CD14-positive monocyte (primary cell): ENCODE data around the gene CCT4. TPM values are rescaled to one million over a fixed set of nuclear protein-coding genes. Genes with fewer than 3 reads are reported as not detected.
"Not testable (repeated sequence)": the region's sequence is repeated elsewhere in the genome, so short reads cannot be mapped to it uniquely, and the experiment has no call there.

Experiments used
- DNase-seq, 3 donors: peaks; one replicate each; pipeline ENCODE4 v3.0.0-alpha.2; 2011 to 2022
- H2AFZ ChIP-seq: 2 replicates; pipeline ENCODE4 v1.6.0; 2012; ENCODE audit warnings: mild to moderate bottlenecking, low read depth, low read length, inconsistent platforms; ENCODE audit not compliant: insufficient read depth, poor library complexity, severe bottlenecking
- H3K27ac ChIP-seq, 2 donors: 1 replicate in 1 of 2; 2 replicates in 1 of 2; pipeline ENCODE4 v1.5.1; 2012 to 2013; ENCODE audit warnings: low read length in 2 of 2, control low read depth in 1 of 2, inconsistent platforms in 1 of 2, low read depth in 1 of 2, mild to moderate bottlenecking in 1 of 2
- H3K27me3 ChIP-seq, 2 donors: one replicate each; pipeline versions ENCODE4 v1.6.0 to v1.6.1; 2011 to 2013; ENCODE audit warnings: low read length in 2 of 2; ENCODE audit not compliant: control insufficient read depth in 2 of 2, insufficient read depth in 2 of 2
- H3K36me3 ChIP-seq, 2 donors: replicated peaks in 1 of 2; 1 replicate in 1 of 2; 2 replicates in 1 of 2; pipeline versions ENCODE4 v1.5.1 to v1.6.1; 2012 to 2013; ENCODE audit warnings: low read length in 2 of 2, control low read depth in 1 of 2, inconsistent platforms in 1 of 2, mild to moderate bottlenecking in 1 of 2; ENCODE audit not compliant: insufficient read depth in 2 of 2, control insufficient read depth in 1 of 2
- H3K4me1 ChIP-seq, 2 donors: 1 replicate in 1 of 2; 2 replicates in 1 of 2; pipeline versions ENCODE4 v1.5.1 to v1.6.1; 2012 to 2013; ENCODE audit warnings: low read length in 2 of 2, control low read depth in 1 of 2, inconsistent platforms in 1 of 2, mild to moderate bottlenecking in 1 of 2, moderate library complexity in 1 of 2; ENCODE audit not compliant: insufficient read depth in 2 of 2, control insufficient read depth in 1 of 2
- H3K4me2 ChIP-seq: replicated peaks from 2 replicates; pipeline ENCODE3; 2012; ENCODE audit warnings: low read length, moderate library complexity, mild to moderate bottlenecking; ENCODE audit not compliant: poor library complexity, severe bottlenecking; ENCODE audit errors: extremely low read depth
- H3K4me3 ChIP-seq, 3 experiments: fragments of 200-600 bp in 1 of 3; sonication (generic) in 1 of 3; replicated peaks in 1 of 3; 1 replicate in 2 of 3; 2 replicates in 1 of 3; pipeline ENCODE4 v1.5.1; 2011 to 2013; ENCODE audit warnings: low read length in 3 of 3, mild to moderate bottlenecking in 3 of 3, control low read depth in 2 of 3, low read depth in 2 of 3, inconsistent platforms in 1 of 3, moderate library complexity in 1 of 3
- H3K79me2 ChIP-seq: 2 replicates; pipeline ENCODE4 v1.6.0; 2012; ENCODE audit warnings: mild to moderate bottlenecking, control low read depth, inconsistent platforms, low read length, moderate library complexity; ENCODE audit not compliant: insufficient read depth
- H3K9ac ChIP-seq: 2 replicates; pipeline ENCODE4 v1.6.0; 2017; ENCODE audit warnings: low read length, mild to moderate bottlenecking; ENCODE audit not compliant: insufficient read depth, poor library complexity, severe bottlenecking
- H3K9me3 ChIP-seq, 2 donors: replicated peaks in 1 of 2; 1 replicate in 1 of 2; 2 replicates in 1 of 2; pipeline versions ENCODE4 v1.5.1 to v1.6.1; 2012 to 2013; ENCODE audit warnings: low read length in 2 of 2, control low read depth in 1 of 2; ENCODE audit not compliant: control insufficient read depth in 1 of 2, insufficient read depth in 1 of 2
- H4K20me1 ChIP-seq: 2 replicates; pipeline ENCODE4 v1.6.0; 2012; ENCODE audit warnings: mild to moderate bottlenecking, low read length, control low read depth, moderate library complexity; ENCODE audit not compliant: insufficient read depth
- H3K27ac Mint-ChIP-seq, 7 donors: one replicate each; pipeline ENCODE4 v1.8.0; 2020; ENCODE audit warnings: mild to moderate bottlenecking in 7 of 7, mixed read lengths in 7 of 7, moderate library complexity in 6 of 7, inconsistent platforms in 2 of 7
- H3K27me3 Mint-ChIP-seq, 3 donors: one replicate each; pipeline ENCODE4 v1.8.0; 2021 to 2022; ENCODE audit warnings: low read depth in 3 of 3, mild to moderate bottlenecking in 3 of 3, mixed read lengths in 3 of 3, moderate library complexity in 3 of 3, inconsistent platforms in 1 of 3
- H3K36me3 Mint-ChIP-seq, 2 donors: one replicate each; pipeline ENCODE4 v1.8.0; 2020; ENCODE audit warnings: mixed read lengths in 2 of 2, inconsistent platforms in 1 of 2, mild to moderate bottlenecking in 1 of 2
- H3K4me1 Mint-ChIP-seq: one replicate; pipeline ENCODE4 v1.8.0; 2020; ENCODE audit warnings: mild to moderate bottlenecking, mixed read lengths
- H3K4me3 Mint-ChIP-seq, 2 donors: one replicate each; pipeline ENCODE4 v1.8.0; 2020; ENCODE audit warnings: mild to moderate bottlenecking in 2 of 2, mixed read lengths in 2 of 2, moderate library complexity in 1 of 2
- H3K9me3 Mint-ChIP-seq, 7 donors: one replicate each; pipeline ENCODE4 v1.8.0; 2020 to 2022; ENCODE audit warnings: mixed read lengths in 7 of 7, mild to moderate bottlenecking in 6 of 7, moderate library complexity in 6 of 7, inconsistent platforms in 2 of 7
- CTCF ChIP-seq: fragments of 200-600 bp; IDR thresholded peaks from one replicate; pipeline ENCODE4 v1.8.0; 2022; ENCODE audit warnings: antibody characterized with exemption, mild to moderate bottlenecking
- WGBS: methylation state at CpG from one replicate; pipeline ENCODE4 v1.1.5; 2013; ENCODE audit warnings: missing lambda C conversion rate; ENCODE audit not compliant: insufficient coverage; 5-methylcytosine and 5-hydroxymethylcytosine counted together
- intact Hi-C, 2 donors: fragments of 100-400 bp; cut with micrococcal nuclease; formaldehyde crosslinking; loops; one replicate each; pipeline versions ENCODE4 v1.15.0 to v1.15.1; 2023
- polyA plus RNA-seq, 3 donors: library from polyadenylated mRNA; depleted of rRNA in 1 of 3; unstranded in 2 of 3; stranded (reverse) in 1 of 3; fragments of 300-500 nt in 2 of 3; fragments of >200 nt in 1 of 3; fragmentation: Illumina TruSeq in 2 of 3; gene quantifications; 1 replicate in 2 of 3; 2 replicates in 1 of 3; pipeline ENCODE4 v1.2.3, GENCODE V29; 2012 to 2021

CCT4 gene
- polyA plus RNA-seq, 3 donors, result 26.1 to 78.1 (median 73.1) TPM

GRCh38 chr2:61885896-61886603, 2.4 kb downstream of the CCT4 start:
- Histone ChIP-seq H3K79me2 (peaks cover 55% of the 10 kb centered on the region), H3K9ac (peak overlapping the region; percentile 92), H3K9me3 (no peaks in the 10 kb centered on the region), H3K36me3 (peaks cover 37 to 52% of the 10 kb centered on the region in 2 donors), H2AFZ (no peak overlapping the region), H3K27me3 (no peaks in the 10 kb centered on the region), H3K4me2 (no peak overlapping the region), H3K4me3 (no peak overlapping the region), H3K27ac (peak overlapping the region in 1 of 2 donors; percentile 24), H4K20me1 (peaks cover 31% of the 10 kb centered on the region), H3K4me1 (peaks cover 12 to 19% of the 10 kb centered on the region in 2 donors)
- H3K4me3 Mint-ChIP-seq, result no peak overlapping the region
- peaks cover 33 to 50% of the 10 kb centered on the region in 2 donors for H3K36me3 Mint-ChIP-seq
- peaks cover 17% of the 10 kb centered on the region for H3K4me1 Mint-ChIP-seq
- WGBS, result 98% methylated on average over 16 of the region's 18 CpGs
- H3K27me3 Mint-ChIP-seq, result peaks cover 0 to 2% (median 0%) of the 10 kb centered on the region in 3 donors
- peak overlapping the region in 4 of 7 donors; percentile 3 to 51 (median 19) for H3K27ac Mint-ChIP-seq
- TF ChIP-seq CTCF, result no peak
- intact Hi-C loops, result loop anchor here (5.0 to 10.0 kb wide), 3 partner anchors 121 to 821 kb away; partner anchors contain the start of gene EHBP1 (in 1 of the 2)
- H3K9me3 Mint-ChIP-seq, result no peaks in the 10 kb centered on the region
- DNase-seq, result no peak

GRCh38 chr2:61882850-61883249, 5.6 kb downstream of the CCT4 start:
- Mint-ChIP-seq H3K4me1 (peaks cover 15% of the 10 kb centered on the region), H3K4me3 (no peak overlapping the region), H3K27ac (no peak overlapping the region), H3K9me3 (no peaks in the 10 kb centered on the region), H3K27me3 (peaks cover 0 to 2% (median 0%) of the 10 kb centered on the region in 3 donors), H3K36me3 (peaks cover 59 to 79% of the 10 kb centered on the region in 2 donors)
- no peak for DNase-seq
- peaks cover 50% of the 10 kb centered on the region for H3K79me2 ChIP-seq
- no peak overlapping the region for H2AFZ ChIP-seq
- H3K4me3 ChIP-seq, result no peak overlapping the region
- no peaks in the 10 kb centered on the region for H3K27me3 ChIP-seq
- peaks cover 65 to 84% of the 10 kb centered on the region in 2 donors for H3K36me3 ChIP-seq
- H3K27ac ChIP-seq, result no peak overlapping the region
- H4K20me1 ChIP-seq, result peaks cover 34% of the 10 kb centered on the region
- H3K4me1 ChIP-seq, result peaks cover 7 to 14% of the 10 kb centered on the region in 2 donors
- 100% methylated on average over 1 of the region's 5 CpGs for WGBS
- no peak overlapping the region for H3K9ac ChIP-seq
- intact Hi-C loops, result loop anchor here (10.0 kb wide), 2 partner anchors 118 to 188 kb away; no protein-coding TSS in a partner anchor
- H3K9me3 ChIP-seq, result no peaks in the 10 kb centered on the region
- no peak for TF ChIP-seq CTCF
- no peak overlapping the region for H3K4me2 ChIP-seq

GRCh38 chr2:61879351-61879750, 9.1 kb downstream of the CCT4 start:
- H2AFZ ChIP-seq, intact Hi-C loops, H3K27me3 Mint-ChIP-seq, H3K4me3 Mint-ChIP-seq, H3K27ac ChIP-seq, H3K27ac Mint-ChIP-seq, H3K4me2 ChIP-seq, H3K4me1 ChIP-seq, H3K27me3 ChIP-seq, H3K9me3 ChIP-seq, H3K9me3 Mint-ChIP-seq, H3K9ac ChIP-seq, H3K4me3 ChIP-seq, H3K4me1 Mint-ChIP-seq, H4K20me1 ChIP-seq, DNase-seq: not testable (repeated sequence)
- no CpG with 5 or more reads among the region's 4 CpGs for WGBS
- peaks cover 92 to 100% of the 10 kb centered on the region in 2 donors for H3K36me3 ChIP-seq
- peaks cover 16% of the 10 kb centered on the region for H3K79me2 ChIP-seq
- peaks cover 82 to 95% of the 10 kb centered on the region in 2 donors for H3K36me3 Mint-ChIP-seq
